GM18951 (cell line): Measurements from ENCODE around the gene RBMS1.

Source experiments
- POLR2A ChIP-seq: IDR thresholded peaks from 4 replicates; pipeline ENCODE4 v1.6.1; 2011; ENCODE audit warnings: mild to moderate bottlenecking; ENCODE audit not compliant: insufficient read length, insufficient read depth; ENCODE audit errors: extremely low read depth
- in situ Hi-C: fragments of 300-500 bp; cut with MboI; formaldehyde crosslinking; loops from one replicate; pipeline ENCODE4 v1.12.0; 2022; ENCODE audit warnings: low sequenced_read_pairs, mixed read lengths, inconsistent platforms; ENCODE audit not compliant: unreplicated experiment

Gene RBMS1

GRCh38 chr2:160278879-160279177 is 214.8 kb downstream of the RBMS1 start:
- no peak for TF ChIP-seq POLR2A

GRCh38 chr2:160278101-160278878 is 215.3 kb downstream of the RBMS1 start:
- in situ Hi-C loops = no loop called here
- no peak for TF ChIP-seq POLR2A

More at GRCh38 chr2:160278879-160279177, 214.8 kb downstream of the RBMS1 start:
- in situ Hi-C loops = no loop called here

- no peak for TF ChIP-seq POLR2A
- in situ Hi-C loops = no loop called here
These were observed 216.5 kb downstream of the RBMS1 start for GRCh38 chr2:160277151-160277550.

- in situ Hi-C loops = no loop called here
- TF ChIP-seq POLR2A = no peak
These were observed 218.0 kb downstream of the RBMS1 start for GRCh38 chr2:160275656-160276055.

- TF ChIP-seq POLR2A = no peak
- in situ Hi-C loops = no loop called here
These were observed 222.2 kb downstream of the RBMS1 start for GRCh38 chr2:160271171-160272086.

- TF ChIP-seq POLR2A = no peak
These were observed 223.0 kb downstream of the RBMS1 start for GRCh38 chr2:160270571-160271113.

GRCh38 chr2:160269803-160270570 is 223.6 kb downstream of the RBMS1 start:
- in situ Hi-C loops = no loop called here
- TF ChIP-seq POLR2A = no peak

More at GRCh38 chr2:160270571-160271113, 223.0 kb downstream of the RBMS1 start:
- in situ Hi-C loops = no loop called here

GRCh38 chr2:160269365-160269764 is 224.2 kb downstream of the RBMS1 start:
- in situ Hi-C loops = no loop called here
- TF ChIP-seq POLR2A = no peak

GRCh38 chr2:160268151-160268781 is 225.3 kb downstream of the RBMS1 start:
- TF ChIP-seq POLR2A = no peak
- in situ Hi-C loops = no loop called here

GRCh38 chr2:160267692-160268091 is 225.9 kb downstream of the RBMS1 start:
- in situ Hi-C loops = no loop called here
- no peak for TF ChIP-seq POLR2A

- in situ Hi-C loops = no loop called here
- no peak for TF ChIP-seq POLR2A
These were observed 226.6 kb downstream of the RBMS1 start for GRCh38 chr2:160267022-160267421.

GRCh38 chr2:160266037-160266551 is 227.5 kb downstream of the RBMS1 start:
- TF ChIP-seq POLR2A = no peak
- in situ Hi-C loops = no loop called here
